Measurements from ENCODE around the gene MRPL39. TPM values are rescaled to one million over a fixed set of nuclear protein-coding genes. Genes with fewer than 3 reads are reported as not detected.
A peak's percentile ranks its signal among the peaks of the same experiment; 100 is the strongest.

MRPL39 gene
- total RNA-seq, 4 donors from 2014 or later: 16.1 to 23.0 (median 19.9) TPM

DNA sequence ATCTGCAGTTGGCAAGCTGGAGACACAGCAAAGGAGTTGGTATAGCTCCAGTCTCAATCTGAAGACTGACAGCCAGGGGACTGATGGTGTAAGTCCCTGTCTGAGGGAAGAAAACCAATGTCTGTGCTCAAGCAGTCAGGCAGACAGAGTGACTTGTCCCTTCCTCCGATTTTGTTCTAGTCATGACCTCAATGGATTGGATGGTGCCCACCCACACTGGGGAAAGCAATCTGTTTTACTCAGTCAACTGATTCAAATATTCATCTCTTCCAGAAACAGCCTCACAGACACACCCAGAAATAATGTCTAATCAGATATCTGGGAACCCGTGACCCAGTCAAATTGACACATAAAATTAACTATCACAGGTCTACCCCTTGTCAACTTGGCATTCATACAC is 11.9 kb upstream of the MRPL39 start:
- no peak for DNase-seq
- TF ChIP-seq POLR2A (IDR thresholded peaks at IDR 0.05): no peak
- TF ChIP-seq, protein P1, sequence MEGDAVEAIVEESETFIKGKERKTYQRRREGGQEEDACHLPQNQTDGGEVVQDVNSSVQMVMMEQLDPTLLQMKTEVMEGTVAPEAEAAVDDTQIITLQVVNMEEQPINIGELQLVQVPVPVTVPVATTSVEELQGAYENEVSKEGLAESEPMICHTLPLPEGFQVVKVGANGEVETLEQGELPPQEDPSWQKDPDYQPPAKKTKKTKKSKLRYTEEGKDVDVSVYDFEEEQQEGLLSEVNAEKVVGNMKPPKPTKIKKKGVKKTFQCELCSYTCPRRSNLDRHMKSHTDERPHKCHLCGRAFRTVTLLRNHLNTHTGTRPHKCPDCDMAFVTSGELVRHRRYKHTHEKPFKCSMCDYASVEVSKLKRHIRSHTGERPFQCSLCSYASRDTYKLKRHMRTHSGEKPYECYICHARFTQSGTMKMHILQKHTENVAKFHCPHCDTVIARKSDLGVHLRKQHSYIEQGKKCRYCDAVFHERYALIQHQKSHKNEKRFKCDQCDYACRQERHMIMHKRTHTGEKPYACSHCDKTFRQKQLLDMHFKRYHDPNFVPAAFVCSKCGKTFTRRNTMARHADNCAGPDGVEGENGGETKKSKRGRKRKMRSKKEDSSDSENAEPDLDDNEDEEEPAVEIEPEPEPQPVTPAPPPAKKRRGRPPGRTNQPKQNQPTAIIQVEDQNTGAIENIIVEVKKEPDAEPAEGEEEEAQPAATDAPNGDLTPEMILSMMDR (IDR thresholded peaks at IDR 0.05): no peak
- no peaks in the 10 kb centered on the region for H3K36me3 ChIP-seq
- no peaks in the 10 kb centered on the region for H3K9me3 ChIP-seq
- no peaks in the 10 kb centered on the region for H3K27me3 ChIP-seq
- no peaks in the 10 kb centered on the region for H3K4me1 ChIP-seq
- 86 to 93% methylated on average over 2 of the region's 2 CpGs for WGBS, 2 donors
- H3K27ac ChIP-seq: no peak overlapping the region
- H3K4me3 ChIP-seq (replicated peaks in 1 of 3): no peak overlapping the region
- intact Hi-C loops (cut with DNase I): no loop called here

DNA sequence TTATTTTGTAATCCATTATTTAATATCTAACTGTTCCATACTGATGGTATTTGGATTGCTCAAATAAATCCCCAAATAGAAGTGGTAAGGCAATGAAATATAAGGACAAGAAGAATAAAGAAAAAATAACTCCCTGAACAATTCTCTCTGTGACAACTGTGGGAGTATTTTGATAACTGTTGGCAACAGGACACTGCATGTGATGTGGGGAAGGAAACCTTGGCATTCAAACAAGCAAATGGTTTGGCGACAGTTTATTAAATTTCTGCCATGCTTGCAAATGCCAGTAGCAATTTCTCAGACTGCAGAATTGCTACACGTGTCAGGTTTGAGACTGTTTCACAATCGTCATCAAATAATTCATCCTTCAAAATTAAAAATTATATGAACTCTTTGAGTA is 8.6 kb upstream of the MRPL39 start:
- intact Hi-C loops (cut with DNase I): no loop called here
- H3K36me3 ChIP-seq: no peaks in the 10 kb centered on the region
- no peak for DNase-seq
- whole genome bisulfite sequencing, 2 donors: 72 to 77% methylated on average over 3 of the region's 3 CpGs
- no peaks in the 10 kb centered on the region for H3K4me1 ChIP-seq
- H3K27ac ChIP-seq: no peak overlapping the region
- TF ChIP-seq, protein P1 (IDR thresholded peaks at IDR 0.05): no peak
- TF ChIP-seq POLR2A (IDR thresholded peaks at IDR 0.05): no peak
- H3K4me3 ChIP-seq (replicated peaks in 1 of 3): no peak overlapping the region
- H3K9me3 ChIP-seq: no peaks in the 10 kb centered on the region
- H3K27me3 ChIP-seq: no peaks in the 10 kb centered on the region

DNA sequence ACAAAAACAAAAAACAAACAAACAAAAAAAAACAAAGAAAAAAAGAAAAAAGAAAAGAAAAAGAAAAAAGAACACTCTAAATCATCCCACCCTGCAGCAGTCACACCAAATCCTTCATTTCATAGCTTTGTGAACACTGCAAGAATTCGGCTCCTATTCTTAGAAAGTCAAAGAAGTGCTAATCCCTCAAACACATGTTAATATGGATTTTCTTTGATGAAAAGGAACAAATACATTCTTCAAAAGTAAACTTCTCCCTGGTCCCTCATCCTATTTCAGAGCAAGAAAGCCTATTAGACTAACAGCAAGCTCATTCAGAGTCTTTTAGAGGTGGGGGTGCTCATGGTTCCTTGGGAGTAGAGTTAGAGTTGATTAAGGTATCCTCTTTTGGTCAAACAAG is 7.2 kb upstream of the MRPL39 start:
- intact Hi-C loops (cut with DNase I): loop anchor here (5.0 kb wide), 1 partner anchor 1103 kb away; no protein-coding TSS in a partner anchor
- DNase-seq: no peak
- Histone ChIP-seq H3K9me3 (no peaks in the 10 kb centered on the region), H3K4me3 (replicated peaks in 1 of 3) (no peak overlapping the region), H3K4me1 (no peaks in the 10 kb centered on the region), H3K27ac (no peak overlapping the region), H3K27me3 (no peaks in the 10 kb centered on the region), H3K36me3 (no peaks in the 10 kb centered on the region)
- 91 to 92% methylated on average over 1 of the region's 1 CpG for WGBS, 2 donors
- TF ChIP-seq, protein P1 (IDR thresholded peaks at IDR 0.05): no peak
- no peak for TF ChIP-seq POLR2A (IDR thresholded peaks at IDR 0.05)

DNA sequence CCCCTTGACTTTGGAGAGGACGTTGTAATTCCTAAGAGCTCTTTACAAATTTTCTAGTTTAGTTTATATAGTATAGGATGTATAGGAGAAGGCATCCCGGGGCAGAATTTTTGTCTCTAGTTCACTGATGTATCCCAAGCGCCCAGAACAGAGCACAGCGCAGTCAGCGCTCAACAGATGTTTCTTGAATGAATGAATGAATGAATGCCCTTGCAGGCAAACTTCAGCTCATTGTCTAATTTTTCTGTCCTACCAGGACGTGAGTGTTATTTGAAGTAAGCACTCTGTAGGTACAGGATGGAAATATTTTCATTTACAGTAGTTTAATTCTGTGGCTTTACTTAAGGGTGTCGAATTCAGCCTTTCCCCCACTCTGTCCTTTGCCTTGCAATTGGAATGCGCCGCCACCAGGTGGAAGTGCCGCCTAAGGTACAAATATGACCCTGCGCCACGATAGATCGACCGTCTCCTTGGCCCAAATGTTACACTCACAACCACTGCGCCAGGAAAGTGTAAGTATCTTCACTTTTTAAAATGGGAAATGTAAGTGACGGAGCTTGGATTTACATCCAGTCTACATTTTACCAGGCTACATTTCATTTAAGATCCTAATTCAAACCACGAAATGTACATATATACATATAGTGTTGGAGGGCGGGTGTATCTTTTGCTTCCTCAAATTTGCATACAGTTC is 910 bp upstream of the MRPL39 start:
- Histone ChIP-seq H3K9me3 (no peaks in the 10 kb centered on the region), H3K27me3 (no peaks in the 10 kb centered on the region), H3K4me3 (replicated peaks in 1 of 3) (peak overlapping the region; percentile 78 to 98 (median 88)), H3K4me1 (peaks cover 12 to 14% of the 10 kb centered on the region in 2 donors), H3K36me3 (no peaks in the 10 kb centered on the region), H3K27ac (peak overlapping the region in 1 of 3 donors; percentile 94)
- intact Hi-C loops (cut with DNase I): loop anchor here (2.0 kb wide), 1 partner anchor 101 kb away; no protein-coding TSS in a partner anchor
- 9 to 10% methylated on average over 18 of the region's 18 CpGs for WGBS, 2 donors
- TF ChIP-seq POLR2A (IDR thresholded peaks at IDR 0.05): no peak
- TF ChIP-seq, protein P1 (IDR thresholded peaks at IDR 0.05): peak; percentile 72 to 94 (median 90)
- DNase-seq: peak; percentile 75 to 82

DNA sequence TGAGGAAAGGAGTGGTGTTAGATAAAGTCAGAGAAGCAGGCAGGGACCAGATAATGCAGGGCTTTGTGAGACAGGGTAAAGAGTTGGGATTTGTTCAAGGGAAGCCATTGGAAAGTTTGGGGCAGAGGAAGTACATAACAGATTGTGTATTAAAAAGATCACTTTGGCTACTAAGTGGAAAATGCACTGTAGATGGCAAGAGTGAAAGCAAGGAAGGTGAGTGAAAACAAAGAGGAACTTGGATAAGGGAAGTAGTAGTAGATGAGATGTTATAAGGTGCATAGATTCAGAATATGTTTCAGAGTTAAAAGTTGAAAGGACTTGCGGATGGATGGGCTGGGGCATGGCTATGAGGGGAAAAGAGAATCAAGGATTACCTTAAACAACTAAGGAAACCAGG is 17.4 kb downstream of the MRPL39 start:
- intact Hi-C loops (cut with DNase I): no loop called here
- peaks cover 13 to 23% of the 10 kb centered on the region in 2 donors for H3K36me3 ChIP-seq
- 95 to 96% methylated on average over 1 of the region's 1 CpG for WGBS, 2 donors

More for the DNA sequence above, 17.4 kb downstream of the MRPL39 start:
- no peaks in the 10 kb centered on the region for H3K4me1 ChIP-seq
- no peaks in the 10 kb centered on the region for H3K27me3 ChIP-seq
- H3K9me3 ChIP-seq: no peaks in the 10 kb centered on the region
- H3K27ac ChIP-seq: no peak overlapping the region
- no peak for DNase-seq
- no peak for TF ChIP-seq POLR2A (IDR thresholded peaks at IDR 0.05)
- TF ChIP-seq, protein P1 (IDR thresholded peaks at IDR 0.05): no peak
- no peak overlapping the region for H3K4me3 ChIP-seq (replicated peaks in 1 of 3)
